H1 (cell line): ENCODE measurements around the gene R3HDML. TPM values are rescaled to one million over a fixed set of nuclear protein-coding genes. Genes with fewer than 3 reads are reported as not detected.

Experiments used
- CTCF ChIA-PET: fragments of 300-600 bp; sonication (Branson Sonifier 250); formaldehyde crosslinking; loops from one replicate; lab custom pipeline; 2021; ENCODE audit not compliant: partially characterized antibody; lab: Charles Lee
- POLR2A ChIA-PET: fragments of 300-600 bp; sonication (Branson Sonifier 250); formaldehyde crosslinking; loops from one replicate; lab custom pipeline; 2021; ENCODE audit warnings: inconsistent platforms; ENCODE audit not compliant: partially characterized antibody; lab: Charles Lee
- DNase-seq, 2 experiments: peaks; one replicate each; pipeline versions ENCODE4 v3.0.0 to v3.0.0-alpha.2; 2010 to 2022; ENCODE audit warnings: low spot score in 2 of 2, low read depth in 1 of 2, mixed read lengths in 1 of 2
- FAIRE-seq: peaks from 2 replicates; lab custom pipeline; 2011; peaks lifted over from hg19 to GRCh38; lab: Jason Lieb, UNC
- H2AFZ ChIP-seq: 2 replicates; pipeline ENCODE4 v1.8.1; 2012; ENCODE audit warnings: low read length, inconsistent platforms
- H2AK5ac ChIP-seq: 2 replicates; pipeline ENCODE4 v1.6.1; 2013; ENCODE audit warnings: low read depth, low read length
- H2BK120ac ChIP-seq: replicated peaks from 2 replicates; pipeline ENCODE3; 2013; ENCODE audit warnings: low read depth, low read length, inconsistent platforms
- H2BK12ac ChIP-seq: 2 replicates; pipeline ENCODE4 v1.6.1; 2013; ENCODE audit warnings: low read depth, low read length
- H2BK15ac ChIP-seq: 2 replicates; pipeline ENCODE4 v1.6.1; 2013; ENCODE audit warnings: low read length
- H2BK20ac ChIP-seq: 2 replicates; pipeline ENCODE4 v1.6.1; 2013; ENCODE audit warnings: low read length
- H2BK5ac ChIP-seq: 2 replicates; pipeline ENCODE4 v1.6.1; 2013; ENCODE audit warnings: low read depth, low read length
- H3K14ac ChIP-seq: 2 replicates; pipeline ENCODE4 v1.6.1; 2013; ENCODE audit warnings: inconsistent platforms; ENCODE audit not compliant: insufficient read length
- H3K18ac ChIP-seq: 2 replicates; pipeline ENCODE4 v1.6.1; 2013; ENCODE audit warnings: low read length; ENCODE audit errors: extremely low read depth
- H3K23ac ChIP-seq: 2 replicates; pipeline ENCODE4 v1.6.1; 2013; ENCODE audit warnings: inconsistent platforms; ENCODE audit not compliant: insufficient read length
- H3K23me2 ChIP-seq: 2 replicates; pipeline ENCODE4 v1.6.1; 2013; ENCODE audit warnings: low read depth, low read length
- H3K27ac ChIP-seq: 2 replicates; pipeline ENCODE4 v1.6.1; 2011; ENCODE audit warnings: low read depth, low read length, inconsistent platforms
- H3K27me3 ChIP-seq, 4 experiments: replicated peaks in 1 of 4; 1 replicate in 1 of 4; 2 replicates in 3 of 4; pipeline versions ENCODE4 v1.6.1 to v1.8.1; 2011 to 2013; ENCODE audit warnings: low read length in 3 of 4, mild to moderate bottlenecking in 3 of 4, inconsistent platforms in 2 of 4, mixed read lengths in 2 of 4, moderate library complexity in 1 of 4; ENCODE audit not compliant: control insufficient read depth in 3 of 4, insufficient read depth in 3 of 4; ENCODE audit errors: extremely low read depth in 1 of 4
- H3K36me3 ChIP-seq, 4 experiments: 2 replicates each; pipeline versions ENCODE4 v1.6.1 to v1.8.1; 2011 to 2013; ENCODE audit warnings: mild to moderate bottlenecking in 4 of 4, low read length in 3 of 4, moderate library complexity in 2 of 4, control low read depth in 1 of 4, inconsistent platforms in 1 of 4; ENCODE audit not compliant: insufficient read depth in 4 of 4, control insufficient read depth in 2 of 4
- H3K4ac ChIP-seq: replicated peaks from 2 replicates; pipeline ENCODE3; 2013; ENCODE audit warnings: low read length, low read depth, mixed read lengths, inconsistent platforms; ENCODE audit not compliant: insufficient read length
- H3K4me1 ChIP-seq, 4 experiments: replicated peaks in 1 of 4; 1 replicate in 1 of 4; 2 replicates in 3 of 4; pipeline versions ENCODE4 v1.6.1 to v1.8.1; 2011 to 2013; ENCODE audit warnings: low read length in 3 of 4, inconsistent platforms in 2 of 4, mixed read lengths in 1 of 4; ENCODE audit not compliant: insufficient read depth in 4 of 4, control insufficient read depth in 3 of 4
- H3K4me2 ChIP-seq, 2 experiments: 2 replicates each; pipeline versions ENCODE4 v1.6.1 to v1.8.1; 2011 to 2013; ENCODE audit warnings: low read depth in 2 of 2, low read length in 2 of 2, control low read depth in 1 of 2, inconsistent platforms in 1 of 2, mild to moderate bottlenecking in 1 of 2; ENCODE audit not compliant: insufficient read depth in 1 of 2
- H3K4me3 ChIP-seq, 4 experiments: fragments of 200-600, 300-600 bp in 1 of 4; sonication (generic), shearing (Covaris generic), sonication (Bioruptor Twin) in 1 of 4; 2 replicates each; pipeline versions ENCODE4 v1.5.1 to v1.8.1; 2011 to 2016; ENCODE audit warnings: low read length in 4 of 4, low read depth in 3 of 4, control low read depth in 2 of 4, inconsistent platforms in 2 of 4, mild to moderate bottlenecking in 2 of 4, mixed read lengths in 1 of 4, moderate library complexity in 1 of 4; ENCODE audit not compliant: insufficient read depth in 2 of 4; ENCODE audit errors: extremely low read depth in 1 of 4
- H3K56ac ChIP-seq: replicated peaks from 2 replicates; pipeline ENCODE3; 2013; ENCODE audit warnings: low read depth, mild to moderate bottlenecking, mixed read lengths, low read length, inconsistent platforms; ENCODE audit not compliant: insufficient read length
- H3K79me1 ChIP-seq: 2 replicates; pipeline ENCODE4 v1.6.1; 2013; ENCODE audit warnings: low read depth, low read length, control low read depth
- H3K79me2 ChIP-seq, 2 experiments: 2 replicates each; pipeline versions ENCODE4 v1.6.1 to v1.8.1; 2012 to 2013; ENCODE audit warnings: low read length in 2 of 2, mild to moderate bottlenecking in 2 of 2, inconsistent platforms in 1 of 2; ENCODE audit not compliant: insufficient read depth in 2 of 2, control insufficient read depth in 1 of 2
- H3K9ac ChIP-seq, 4 experiments: replicated peaks in 1 of 4; 1 replicate in 1 of 4; 2 replicates in 3 of 4; pipeline versions ENCODE4 v1.6.1 to v1.8.1; 2011 to 2013; ENCODE audit warnings: low read depth in 3 of 4, low read length in 3 of 4, control low read depth in 2 of 4, mild to moderate bottlenecking in 2 of 4, moderate library complexity in 2 of 4, inconsistent platforms in 1 of 4; ENCODE audit errors: extremely low read depth in 1 of 4
- H3K9me3 ChIP-seq, 2 experiments: 2 replicates each; pipeline versions ENCODE4 v1.6.1 to v1.8.1; 2012 to 2013; ENCODE audit warnings: mild to moderate bottlenecking in 2 of 2, moderate library complexity in 2 of 2, control low read depth in 1 of 2, inconsistent platforms in 1 of 2, low read depth in 1 of 2, low read length in 1 of 2, mixed read lengths in 1 of 2; ENCODE audit not compliant: insufficient read depth in 2 of 2
- H4K20me1 ChIP-seq, 2 experiments: replicated peaks in 1 of 2; 2 replicates each; pipeline versions ENCODE3 to v1.8.1; 2011 to 2013; ENCODE audit warnings: inconsistent platforms in 2 of 2, low read length in 2 of 2, mild to moderate bottlenecking in 1 of 2; ENCODE audit not compliant: insufficient read depth in 2 of 2, control insufficient read depth in 1 of 2
- H4K5ac ChIP-seq: 2 replicates; pipeline ENCODE4 v1.6.1; 2013; ENCODE audit warnings: low read length, low read depth, mixed read lengths, inconsistent platforms; ENCODE audit not compliant: insufficient read length
- H4K8ac ChIP-seq: 2 replicates; pipeline ENCODE4 v1.8.0; 2013; ENCODE audit warnings: mild to moderate bottlenecking, moderate library complexity, low read length, inconsistent platforms; ENCODE audit not compliant: insufficient read depth; ENCODE audit errors: extremely low read depth
- H4K91ac ChIP-seq: replicated peaks from 2 replicates; pipeline ENCODE3; 2013; ENCODE audit warnings: low read length, mixed read lengths, inconsistent platforms; ENCODE audit not compliant: insufficient read length
- KDM5A ChIP-seq: fragments of 200-600 bp; IDR thresholded peaks from 2 replicates; pipeline ENCODE4 v1.7.1; 2012; ENCODE audit warnings: mild to moderate bottlenecking, low read length, inconsistent platforms, mixed read lengths
- SUZ12 ChIP-seq: fragments of 200-600 bp; sonication (generic); IDR thresholded peaks from 2 replicates; pipeline ENCODE4 v1.6.1; 2012; ENCODE audit warnings: mild to moderate bottlenecking, inconsistent platforms, low read length, moderate library complexity, mixed read lengths
- WGBS, 2 experiments: shearing (Covaris generic) in 1 of 2; methylation state at CpG; one replicate each; pipeline versions ENCODE4 v1.1.6 to v1.1.7; 2013 to 2015; ENCODE audit warnings: low lambda C conversion rate in 2 of 2, mixed read lengths in 2 of 2, inconsistent platforms in 1 of 2, low coverage in 1 of 2, missing lambda C conversion rate in 1 of 2; ENCODE audit not compliant: insufficient replicate concordance in 2 of 2, insufficient coverage in 1 of 2, insufficient read length in 1 of 2; ENCODE audit errors: extremely low coverage in 1 of 2, missing lambda C conversion rate in 1 of 2; 5-methylcytosine and 5-hydroxymethylcytosine counted together
- long read RNA-seq, 2 experiments: library from RNA in 1 of 2; library from capped mRNA in 1 of 2; stranded (forward); transcript quantifications; one replicate each; pipeline ENCODE4 v2.0.0, GENCODE V29; 2021; ENCODE audit warnings: inconsistent platforms in 1 of 2
- polyA minus RNA-seq, 3 experiments: library from RNA; depleted of rRNA, polyadenylated mRNA; stranded (reverse); fragments of >200 nt; gene quantifications; 1 replicate in 2 of 3; 2 replicates in 1 of 3; pipeline ENCODE4 v1.2.3, GENCODE V29; 2011
- polyA plus RNA-seq, 7 experiments: library from polyadenylated mRNA; depleted of rRNA in 3 of 7; stranded (reverse) in 5 of 7; unstranded in 2 of 7; fragments of >200 nt in 5 of 7; fragments of 200-250 nt in 2 of 7; gene quantifications; 1 replicate in 5 of 7; 2 replicates in 1 of 7; 4 replicates in 1 of 7; pipeline versions ENCODE4 v1.2.1 to v1.2.3, GENCODE V29; 2011 to 2013; ENCODE audit warnings: missing spikeins in 2 of 7, mixed read lengths in 2 of 7
- total RNA-seq: library from RNA; stranded (reverse); fragmentation: NEBNext Ultra II Directional; extraction: Animal tissue kit (Norgen Biotek cat#: 25700); gene quantifications from 2 replicates; pipeline ENCODE4 v1.2.1, GENCODE V29; 2021

R3HDML gene, protein sequence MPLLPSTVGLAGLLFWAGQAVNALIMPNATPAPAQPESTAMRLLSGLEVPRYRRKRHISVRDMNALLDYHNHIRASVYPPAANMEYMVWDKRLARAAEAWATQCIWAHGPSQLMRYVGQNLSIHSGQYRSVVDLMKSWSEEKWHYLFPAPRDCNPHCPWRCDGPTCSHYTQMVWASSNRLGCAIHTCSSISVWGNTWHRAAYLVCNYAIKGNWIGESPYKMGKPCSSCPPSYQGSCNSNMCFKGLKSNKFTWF
- not detected in 2 replicates for total RNA-seq
- 0.06 TPM in 1 of 2 replicates, not detected in the other for polyA plus RNA-seq (2011; rRNA removed)
- not detected for polyA plus RNA-seq (2011; cell fraction: cytosol; rRNA removed)
- polyA plus RNA-seq (2011; cell fraction: nucleus; rRNA removed) = 0.16 TPM
- not detected in 4 replicates for polyA plus RNA-seq (2012, experiment 1 of 2)
- polyA plus RNA-seq (2012, experiment 2 of 2) = not detected
- polyA plus RNA-seq (2013, experiment 1 of 2) = 0.06 TPM
- polyA plus RNA-seq (2013, experiment 2 of 2) = 0.04 TPM
- 0.13 TPM in 1 of 2 replicates, not detected in the other for polyA minus RNA-seq (2011; rRNA and poly(A)+ RNA removed)
- not detected for polyA minus RNA-seq (2011; cell fraction: cytosol; rRNA and poly(A)+ RNA removed)
- not detected for polyA minus RNA-seq (2011; cell fraction: nucleus; rRNA and poly(A)+ RNA removed)
- long read RNA-seq, experiment 1 = 0 reads
- long read RNA-seq, experiment 2 = 0 reads

DNA sequence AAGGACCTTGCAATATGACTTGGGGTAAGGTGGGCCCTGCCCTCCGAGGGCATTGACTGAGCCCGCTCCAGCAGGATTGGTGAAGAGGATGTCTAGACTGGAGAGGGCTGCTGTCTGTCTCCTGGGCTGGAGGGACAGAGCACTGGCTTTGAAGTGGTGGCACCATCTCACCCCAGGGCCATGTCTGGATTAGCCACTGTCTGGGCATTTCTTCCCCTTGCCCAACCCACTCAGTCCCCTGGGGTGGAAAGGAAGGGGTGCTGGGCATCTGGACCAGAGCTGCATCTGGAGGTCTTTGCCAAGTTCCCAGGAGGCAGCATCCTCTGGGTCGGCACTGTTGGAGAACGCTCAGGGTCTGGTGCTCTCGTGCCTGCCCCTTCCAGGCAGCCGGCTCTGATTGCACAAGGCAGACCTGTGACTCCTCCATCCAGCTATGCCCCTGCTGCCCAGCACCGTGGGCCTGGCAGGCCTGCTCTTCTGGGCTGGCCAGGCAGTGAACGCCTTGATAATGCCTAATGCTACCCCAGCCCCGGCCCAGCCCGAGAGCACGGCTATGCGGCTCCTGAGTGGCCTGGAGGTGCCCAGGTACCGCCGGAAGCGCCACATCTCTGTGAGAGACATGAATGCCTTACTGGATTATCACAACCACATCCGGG lies at the start of gene R3HDML:
TSS of gene R3HDML (plus strand) at position 319 of the 656 bp plus-strand sequence. CDS start at position 434, 115 bp downstream.
- Histone ChIP-seq H3K9ac (no peak within 1 kb of the TSS), H2AK5ac (no peak within 1 kb of the TSS), H3K4me1 (peaks cover 4 to 12% (median 5%) of the 10 kb centered on the region in 4 experiments), H3K18ac (no peak within 1 kb of the TSS), H4K5ac (no peak within 1 kb of the TSS), H2BK12ac (peak within 1 kb of the TSS; percentile 17; the same call in 1 of the 2 replicates), H3K56ac (no peak within 1 kb of the TSS), H2BK5ac (no peak within 1 kb of the TSS), H4K8ac (peak within 1 kb of the TSS; percentile 57; the same call in 1 of the 2 replicates), H3K23me2 (no peaks in the 10 kb centered on the region), H2BK20ac (no peak within 1 kb of the TSS), H3K4ac (no peak within 1 kb of the TSS), H3K4me3 (peak within 1 kb of the TSS in 1 of 4 experiments; percentile 11; a peak in 1 of 8 replicates), H3K27ac (no peak within 1 kb of the TSS), H3K79me1 (no peaks in the 10 kb centered on the region), H3K23ac (no peak within 1 kb of the TSS), H3K36me3 (no peaks in the 10 kb centered on the region), H2BK15ac (0 out of 2 replicates have a peak within 1 kb of the TSS, but pooled peaks have one; percentile 16), H2AFZ (peak within 1 kb of the TSS; percentile 22; the same call in 1 of the 2 replicates), H3K9me3 (no peaks in the 10 kb centered on the region), H3K4me2 (peak within 1 kb of the TSS; percentile 32 to 49; a peak in 3 of 4 replicates), H4K91ac (no peak within 1 kb of the TSS), H4K20me1 (no peaks in the 10 kb centered on the region), H3K27me3 (0 out of 7 replicates have a peak, but pooled peaks cover 0 to 2% (median 0%) of the 10 kb centered on the region in 4 experiments), H3K14ac (no peak within 1 kb of the TSS), H2BK120ac (no peak within 1 kb of the TSS), H3K79me2 (no peaks in the 10 kb centered on the region)
- FAIRE-seq (no peak), DNase-seq (no peak)
- 76% methylated on average over 9 of the region's 16 CpGs; no CpG with 5 or more reads in 1 of the 2 experiments for WGBS, 2 experiments
- ChIA-PET CTCF (interaction anchor here (1.2 to 1.7 kb wide), 3 partner anchors 9 to 147 kb away, joined by 3 to 4 read pairs (median 3); partner anchors contain the start of gene FITM2), POLR2A (interaction anchor here (1.5 kb wide), 1 partner anchor 8 kb away, joined by 3 read pairs; no protein-coding TSS in a partner anchor)
- TF ChIP-seq KDM5A (no peak), SUZ12 (no peak)
